GM12878 (cell line): Measurements from ENCODE around the gene ENOX1. TPM values are rescaled to one million over a fixed set of nuclear protein-coding genes. Genes with fewer than 3 reads are reported as not detected.

ENCODE experiments used
- CBX5 ChIP-seq: sonication (generic); IDR thresholded peaks from 2 replicates; pipeline ENCODE4 v1.6.1; 2016; ENCODE audit warnings: low read depth, moderate library complexity, mild to moderate bottlenecking, inconsistent platforms
- CEBPB ChIP-seq, 2 experiments: fragments of 150-350 bp in 1 of 2; IDR thresholded peaks; 2 replicates each; pipeline ENCODE4 v1.6.1; 2012 to 2014; ENCODE audit warnings: low read depth in 2 of 2, low read length in 2 of 2, borderline replicate concordance in 1 of 2, inconsistent platforms in 1 of 2
- EGR1 ChIP-seq, 2 experiments: IDR thresholded peaks; 1 replicate in 1 of 2; 2 replicates in 1 of 2; pipeline ENCODE4 v1.6.1; 2011 to 2012; ENCODE audit warnings: low read depth in 2 of 2, low read length in 2 of 2, borderline replicate concordance in 1 of 2, mild to moderate bottlenecking in 1 of 2, moderate library complexity in 1 of 2
- JUNB ChIP-seq: IDR thresholded peaks from 2 replicates; pipeline ENCODE4 v1.6.1; 2016; ENCODE audit warnings: antibody characterized with exemption, mild to moderate bottlenecking
- SMARCA5 ChIP-seq: fragments of 450-650 bp; IDR thresholded peaks from 2 replicates; pipeline ENCODE4 v1.6.1; 2017; ENCODE audit warnings: mild to moderate bottlenecking
- ZZZ3 ChIP-seq: IDR thresholded peaks from 2 replicates; pipeline ENCODE4 v1.6.1; 2011; ENCODE audit warnings: low read depth; ENCODE audit not compliant: control insufficient read depth, insufficient read length
- polyA plus RNA-seq, 11 experiments: library from polyadenylated mRNA; depleted of rRNA in 4 of 11; unstranded in 6 of 11; stranded (reverse) in 5 of 11; fragments of >200 nt; fragmentation: Nextera tagmentation in 4 of 11; fragmentation: Illumina TruSeq in 1 of 11; extraction: Ambion mirVana in 4 of 11; extraction: Trizol in 1 of 11; gene quantifications; 1 replicate in 1 of 11; 2 replicates in 10 of 11; pipeline versions ENCODE4 v1.2.1 to v1.2.3, GENCODE V29; 2011 to 2016; ENCODE audit warnings: inconsistent platforms in 2 of 11, missing spikeins in 2 of 11, low read depth in 1 of 11
- total RNA-seq, 4 experiments: library from RNA; depleted of rRNA in 3 of 4; stranded (reverse); fragments of >200 nt in 3 of 4; fragmentation: Illumina TruSeq in 1 of 4; extraction: Trizol in 1 of 4; gene quantifications; 2 replicates each; pipeline versions ENCODE4 v1.2.1 to v1.2.3, GENCODE V29; 2013 to 2021
- TF ChIP-seq, protein P1 (sequence below): fragments of 450-650 bp; IDR thresholded peaks from 2 replicates; pipeline ENCODE4 v1.6.1; 2018; ENCODE audit warnings: mild to moderate bottlenecking, low read depth, moderate library complexity; ENCODE audit not compliant: partially characterized antibody
- TF ChIP-seq, protein P2 (sequence below): fragments of 450-650 bp; IDR thresholded peaks from 2 replicates; pipeline ENCODE4 v1.6.1; 2017; ENCODE audit warnings: mild to moderate bottlenecking, moderate library complexity

Gene ENOX1
- total and polyA plus RNA-seq, 10 of the 15 experiments (the other 5 are each of a cell fraction or from before 2014, with no cell fraction given): 0.11 to 0.26 (median 0.15) TPM

- TF ChIP-seq ZZZ3: no peak
- TF ChIP-seq SMARCA5: no peak
- TF ChIP-seq, protein P1, sequence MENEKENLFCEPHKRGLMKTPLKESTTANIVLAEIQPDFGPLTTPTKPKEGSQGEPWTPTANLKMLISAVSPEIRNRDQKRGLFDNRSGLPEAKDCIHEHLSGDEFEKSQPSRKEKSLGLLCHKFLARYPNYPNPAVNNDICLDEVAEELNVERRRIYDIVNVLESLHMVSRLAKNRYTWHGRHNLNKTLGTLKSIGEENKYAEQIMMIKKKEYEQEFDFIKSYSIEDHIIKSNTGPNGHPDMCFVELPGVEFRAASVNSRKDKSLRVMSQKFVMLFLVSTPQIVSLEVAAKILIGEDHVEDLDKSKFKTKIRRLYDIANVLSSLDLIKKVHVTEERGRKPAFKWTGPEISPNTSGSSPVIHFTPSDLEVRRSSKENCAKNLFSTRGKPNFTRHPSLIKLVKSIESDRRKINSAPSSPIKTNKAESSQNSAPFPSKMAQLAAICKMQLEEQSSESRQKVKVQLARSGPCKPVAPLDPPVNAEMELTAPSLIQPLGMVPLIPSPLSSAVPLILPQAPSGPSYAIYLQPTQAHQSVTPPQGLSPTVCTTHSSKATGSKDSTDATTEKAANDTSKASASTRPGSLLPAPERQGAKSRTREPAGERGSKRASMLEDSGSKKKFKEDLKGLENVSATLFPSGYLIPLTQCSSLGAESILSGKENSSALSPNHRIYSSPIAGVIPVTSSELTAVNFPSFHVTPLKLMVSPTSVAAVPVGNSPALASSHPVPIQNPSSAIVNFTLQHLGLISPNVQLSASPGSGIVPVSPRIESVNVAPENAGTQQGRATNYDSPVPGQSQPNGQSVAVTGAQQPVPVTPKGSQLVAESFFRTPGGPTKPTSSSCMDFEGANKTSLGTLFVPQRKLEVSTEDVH: no peak
- no peak for TF ChIP-seq CEBPB (IDR thresholded peaks at IDR 0.05; ENCODE audit: borderline replicate concordance in 1 of 2, low read depth in 2 of 2, low read length in 2 of 2)
- TF ChIP-seq, protein P2, sequence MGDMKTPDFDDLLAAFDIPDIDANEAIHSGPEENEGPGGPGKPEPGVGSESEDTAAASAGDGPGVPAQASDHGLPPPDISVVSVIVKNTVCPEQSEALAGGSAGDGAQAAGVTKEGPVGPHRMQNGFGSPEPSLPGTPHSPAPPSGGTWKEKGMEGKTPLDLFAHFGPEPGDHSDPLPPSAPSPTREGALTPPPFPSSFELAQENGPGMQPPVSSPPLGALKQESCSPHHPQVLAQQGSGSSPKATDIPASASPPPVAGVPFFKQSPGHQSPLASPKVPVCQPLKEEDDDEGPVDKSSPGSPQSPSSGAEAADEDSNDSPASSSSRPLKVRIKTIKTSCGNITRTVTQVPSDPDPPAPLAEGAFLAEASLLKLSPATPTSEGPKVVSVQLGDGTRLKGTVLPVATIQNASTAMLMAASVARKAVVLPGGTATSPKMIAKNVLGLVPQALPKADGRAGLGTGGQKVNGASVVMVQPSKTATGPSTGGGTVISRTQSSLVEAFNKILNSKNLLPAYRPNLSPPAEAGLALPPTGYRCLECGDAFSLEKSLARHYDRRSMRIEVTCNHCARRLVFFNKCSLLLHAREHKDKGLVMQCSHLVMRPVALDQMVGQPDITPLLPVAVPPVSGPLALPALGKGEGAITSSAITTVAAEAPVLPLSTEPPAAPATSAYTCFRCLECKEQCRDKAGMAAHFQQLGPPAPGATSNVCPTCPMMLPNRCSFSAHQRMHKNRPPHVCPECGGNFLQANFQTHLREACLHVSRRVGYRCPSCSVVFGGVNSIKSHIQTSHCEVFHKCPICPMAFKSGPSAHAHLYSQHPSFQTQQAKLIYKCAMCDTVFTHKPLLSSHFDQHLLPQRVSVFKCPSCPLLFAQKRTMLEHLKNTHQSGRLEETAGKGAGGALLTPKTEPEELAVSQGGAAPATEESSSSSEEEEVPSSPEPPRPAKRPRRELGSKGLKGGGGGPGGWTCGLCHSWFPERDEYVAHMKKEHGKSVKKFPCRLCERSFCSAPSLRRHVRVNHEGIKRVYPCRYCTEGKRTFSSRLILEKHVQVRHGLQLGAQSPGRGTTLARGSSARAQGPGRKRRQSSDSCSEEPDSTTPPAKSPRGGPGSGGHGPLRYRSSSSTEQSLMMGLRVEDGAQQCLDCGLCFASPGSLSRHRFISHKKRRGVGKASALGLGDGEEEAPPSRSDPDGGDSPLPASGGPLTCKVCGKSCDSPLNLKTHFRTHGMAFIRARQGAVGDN: no peak
- no peak for TF ChIP-seq EGR1 (IDR thresholded peaks at IDR 0.05; ENCODE audit: borderline replicate concordance in 1 of 2, low read depth in 2 of 2, low read length in 2 of 2)
- TF ChIP-seq JUNB: no peak
- TF ChIP-seq CBX5: no peak
These were observed 6.1 kb downstream of the ENOX1 start (continued) for GRCh38 chr13:43780666-43781065.
